ENCODE measurements around the gene HECW1.

DNA sequence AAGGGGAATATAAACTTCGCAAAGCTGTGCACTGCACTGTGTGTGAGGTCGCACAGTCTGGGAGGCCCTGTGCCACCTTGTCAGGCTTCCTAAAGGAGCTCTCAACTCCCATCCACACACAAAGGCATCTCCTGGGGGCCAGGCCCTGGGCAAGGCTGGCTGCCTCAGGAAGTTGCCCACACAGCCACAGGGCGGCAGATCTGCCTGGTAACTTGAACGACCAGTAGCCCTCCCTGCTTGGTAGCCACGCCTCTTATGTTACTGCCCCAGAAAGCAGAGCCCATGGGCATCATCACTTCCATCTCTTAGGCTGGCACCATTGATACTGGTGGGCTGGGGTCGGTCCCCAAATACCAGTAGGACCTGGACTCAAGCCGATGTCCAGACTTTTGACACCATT, 82.8 kb downstream of the HECW1 start:
- TF ChIP-seq, protein P1, sequence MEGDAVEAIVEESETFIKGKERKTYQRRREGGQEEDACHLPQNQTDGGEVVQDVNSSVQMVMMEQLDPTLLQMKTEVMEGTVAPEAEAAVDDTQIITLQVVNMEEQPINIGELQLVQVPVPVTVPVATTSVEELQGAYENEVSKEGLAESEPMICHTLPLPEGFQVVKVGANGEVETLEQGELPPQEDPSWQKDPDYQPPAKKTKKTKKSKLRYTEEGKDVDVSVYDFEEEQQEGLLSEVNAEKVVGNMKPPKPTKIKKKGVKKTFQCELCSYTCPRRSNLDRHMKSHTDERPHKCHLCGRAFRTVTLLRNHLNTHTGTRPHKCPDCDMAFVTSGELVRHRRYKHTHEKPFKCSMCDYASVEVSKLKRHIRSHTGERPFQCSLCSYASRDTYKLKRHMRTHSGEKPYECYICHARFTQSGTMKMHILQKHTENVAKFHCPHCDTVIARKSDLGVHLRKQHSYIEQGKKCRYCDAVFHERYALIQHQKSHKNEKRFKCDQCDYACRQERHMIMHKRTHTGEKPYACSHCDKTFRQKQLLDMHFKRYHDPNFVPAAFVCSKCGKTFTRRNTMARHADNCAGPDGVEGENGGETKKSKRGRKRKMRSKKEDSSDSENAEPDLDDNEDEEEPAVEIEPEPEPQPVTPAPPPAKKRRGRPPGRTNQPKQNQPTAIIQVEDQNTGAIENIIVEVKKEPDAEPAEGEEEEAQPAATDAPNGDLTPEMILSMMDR (IDR thresholded peaks at IDR 0.05) = no peak
- TF ChIP-seq, protein P2, sequence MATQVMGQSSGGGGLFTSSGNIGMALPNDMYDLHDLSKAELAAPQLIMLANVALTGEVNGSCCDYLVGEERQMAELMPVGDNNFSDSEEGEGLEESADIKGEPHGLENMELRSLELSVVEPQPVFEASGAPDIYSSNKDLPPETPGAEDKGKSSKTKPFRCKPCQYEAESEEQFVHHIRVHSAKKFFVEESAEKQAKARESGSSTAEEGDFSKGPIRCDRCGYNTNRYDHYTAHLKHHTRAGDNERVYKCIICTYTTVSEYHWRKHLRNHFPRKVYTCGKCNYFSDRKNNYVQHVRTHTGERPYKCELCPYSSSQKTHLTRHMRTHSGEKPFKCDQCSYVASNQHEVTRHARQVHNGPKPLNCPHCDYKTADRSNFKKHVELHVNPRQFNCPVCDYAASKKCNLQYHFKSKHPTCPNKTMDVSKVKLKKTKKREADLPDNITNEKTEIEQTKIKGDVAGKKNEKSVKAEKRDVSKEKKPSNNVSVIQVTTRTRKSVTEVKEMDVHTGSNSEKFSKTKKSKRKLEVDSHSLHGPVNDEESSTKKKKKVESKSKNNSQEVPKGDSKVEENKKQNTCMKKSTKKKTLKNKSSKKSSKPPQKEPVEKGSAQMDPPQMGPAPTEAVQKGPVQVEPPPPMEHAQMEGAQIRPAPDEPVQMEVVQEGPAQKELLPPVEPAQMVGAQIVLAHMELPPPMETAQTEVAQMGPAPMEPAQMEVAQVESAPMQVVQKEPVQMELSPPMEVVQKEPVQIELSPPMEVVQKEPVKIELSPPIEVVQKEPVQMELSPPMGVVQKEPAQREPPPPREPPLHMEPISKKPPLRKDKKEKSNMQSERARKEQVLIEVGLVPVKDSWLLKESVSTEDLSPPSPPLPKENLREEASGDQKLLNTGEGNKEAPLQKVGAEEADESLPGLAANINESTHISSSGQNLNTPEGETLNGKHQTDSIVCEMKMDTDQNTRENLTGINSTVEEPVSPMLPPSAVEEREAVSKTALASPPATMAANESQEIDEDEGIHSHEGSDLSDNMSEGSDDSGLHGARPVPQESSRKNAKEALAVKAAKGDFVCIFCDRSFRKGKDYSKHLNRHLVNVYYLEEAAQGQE (IDR thresholded peaks at IDR 0.05) = no peak
- no peak for TF ChIP-seq POLR2A (IDR thresholded peaks at IDR 0.05; ENCODE audit: low read length)
